HS-27A (cell line): Measurements from ENCODE around the gene CIT.

Experiments
- DNase-seq: peaks from one replicate; pipeline ENCODE4 v3.0.0-alpha.2; 2012; ENCODE audit warnings: low read depth, missing footprints

CIT gene

GRCh38 chr12:119859241-119859640, 17.9 kb downstream of the CIT start:
- no peak for DNase-seq

- DNase-seq, result no peak
Measured at GRCh38 chr12:119857041-119857591, 20.0 kb downstream of the CIT start.

GRCh38 chr12:119850330-119850729, 26.8 kb downstream of the CIT start:
- DNase-seq, result no peak

- DNase-seq, result no peak
Measured at GRCh38 chr12:119843100-119843499, 34.0 kb downstream of the CIT start.

DNA sequence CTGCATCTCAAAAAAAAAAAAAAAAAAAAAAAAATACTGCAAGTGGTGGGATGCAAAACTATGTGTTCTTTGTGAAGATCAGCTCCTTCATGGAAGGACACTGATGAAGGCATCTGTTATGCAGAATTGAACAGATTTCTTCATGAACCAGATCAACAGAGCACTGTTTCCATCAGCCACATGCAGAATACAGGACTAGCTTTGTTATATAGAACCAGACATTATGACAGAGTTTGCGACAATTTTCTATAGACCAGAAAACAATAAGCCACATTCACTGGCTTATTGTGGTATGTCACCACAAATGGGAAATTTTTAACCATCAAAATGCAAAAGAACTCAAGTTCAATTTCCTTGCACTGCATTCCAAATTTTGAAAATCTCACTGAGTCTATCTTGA, 34.7 kb downstream of the CIT start:
- no peak for DNase-seq

GRCh38 chr12:119841433-119842210, 35.5 kb downstream of the CIT start:
- DNase-seq, result no peak

- no peak for DNase-seq
Measured at GRCh38 chr12:119840582-119840981, 36.5 kb downstream of the CIT start.

DNA sequence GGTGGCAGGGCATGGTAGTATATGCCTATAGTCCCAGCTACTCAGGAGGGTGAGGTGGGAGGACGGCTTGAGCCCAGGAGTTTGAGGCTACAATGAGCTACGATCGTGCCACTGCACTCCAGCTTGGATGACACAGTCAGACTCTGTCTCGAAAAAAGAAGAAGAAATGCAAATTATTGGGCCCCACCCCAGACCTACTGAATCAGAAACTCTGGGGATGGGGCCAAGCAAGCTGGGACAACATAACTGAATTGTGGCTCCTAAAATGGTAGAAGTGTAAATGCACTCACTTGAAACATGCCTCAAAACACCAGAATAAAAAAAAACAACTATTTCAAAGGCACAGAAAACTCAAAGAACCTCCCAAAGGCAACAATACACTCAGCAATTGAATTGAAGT, 37.0 kb downstream of the CIT start:
- no peak for DNase-seq

DNA sequence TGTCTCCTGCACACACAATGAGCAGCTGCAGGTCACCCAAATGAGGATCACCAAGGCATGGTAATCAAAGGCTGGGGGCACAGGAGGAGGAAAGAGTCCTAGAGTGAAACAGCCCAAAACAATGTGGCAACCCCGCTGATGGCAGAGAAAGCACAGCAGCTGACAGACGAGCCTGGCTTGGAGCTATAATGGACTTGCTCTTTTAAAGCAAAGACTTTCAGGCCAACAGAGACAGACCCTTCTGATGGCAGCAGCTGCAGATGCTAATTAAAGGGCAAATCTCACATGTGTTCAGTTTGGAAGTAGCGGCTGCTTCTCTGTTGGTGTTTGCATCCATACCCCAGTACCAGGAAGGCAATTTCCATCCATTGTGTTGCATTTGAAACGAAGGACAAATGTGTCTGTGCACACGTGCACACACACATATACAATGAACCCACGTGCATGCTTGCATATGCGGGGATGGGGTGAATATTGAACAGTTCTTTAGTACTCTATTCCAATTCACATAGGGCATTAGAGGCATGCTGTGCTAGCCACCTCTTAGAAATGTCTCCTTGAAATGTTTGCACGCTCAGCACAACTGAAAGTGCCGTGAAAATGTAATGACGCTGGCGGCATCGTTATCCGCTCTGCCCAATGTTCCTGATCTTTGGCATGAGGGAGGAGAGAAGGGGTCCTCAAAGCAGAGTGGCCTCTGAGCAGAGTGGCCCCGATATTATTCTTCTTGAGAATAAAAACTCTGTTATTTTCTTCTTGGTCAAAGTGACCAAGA, 38.1 kb downstream of the CIT start:
- DNase-seq, result no peak

DNA sequence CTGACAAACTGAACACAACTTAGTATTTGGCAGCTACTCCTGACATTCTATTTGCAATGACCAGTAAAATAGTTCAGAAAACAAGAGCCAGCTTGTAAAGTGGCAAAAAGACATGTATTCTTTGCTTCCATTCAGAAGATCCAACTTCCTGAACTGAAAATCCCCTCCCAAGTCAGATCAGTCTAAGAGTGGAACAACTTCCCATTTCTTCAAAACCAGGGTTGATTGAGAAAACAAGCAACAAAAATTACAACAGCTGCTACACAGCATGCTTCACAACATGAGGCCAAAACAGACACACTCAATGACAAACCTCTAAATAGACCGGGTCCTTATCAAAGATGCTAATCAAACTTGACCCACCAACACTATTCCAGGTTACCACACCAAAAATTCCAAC, 40.3 kb downstream of the CIT start:
- no peak for DNase-seq

DNA sequence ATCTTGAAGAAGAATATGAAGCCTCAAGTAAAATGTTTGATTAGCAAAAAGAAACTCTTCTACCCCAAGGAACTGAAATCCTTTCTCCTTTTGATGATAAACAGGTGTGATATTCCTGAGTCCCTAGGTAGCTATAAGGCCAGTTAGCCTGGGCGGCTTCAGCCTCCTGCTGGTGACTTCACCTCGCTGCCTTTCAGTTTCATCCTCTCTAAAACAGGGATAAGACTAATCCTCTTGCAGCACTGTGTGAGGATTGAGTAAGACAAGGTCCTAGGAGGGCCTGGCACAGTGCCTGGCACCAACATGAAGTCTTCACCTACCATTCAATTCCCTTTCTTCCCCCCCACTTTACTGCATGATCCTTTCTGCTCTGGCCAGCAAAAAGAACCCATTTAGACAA, 42.1 kb downstream of the CIT start:
- no peak for DNase-seq

DNA sequence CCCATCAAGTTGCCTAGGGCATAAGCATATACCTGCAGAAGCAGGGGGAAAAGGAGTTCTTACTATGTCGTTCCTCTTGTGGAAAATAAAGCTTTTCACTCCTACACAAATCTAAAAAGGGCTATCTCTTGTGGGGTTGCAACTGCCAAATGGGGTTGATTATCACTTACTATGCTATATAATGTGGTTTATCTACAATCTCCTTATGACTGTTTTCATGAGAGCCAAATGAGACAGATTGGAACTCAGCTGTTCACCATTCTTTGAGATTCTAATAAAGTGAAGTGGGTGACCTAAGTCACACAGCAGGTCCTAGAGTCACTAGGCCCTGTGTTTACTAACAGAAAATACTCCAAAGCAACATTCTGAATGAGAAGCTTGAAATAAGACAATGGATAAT, 47.7 kb downstream of the CIT start:
- no peak for DNase-seq

- no peak for DNase-seq
Measured at GRCh38 chr12:119828300-119828699, 48.8 kb downstream of the CIT start.

- DNase-seq, result no peak
Measured at GRCh38 chr12:119827760-119828159, 49.4 kb downstream of the CIT start.

- DNase-seq, result no peak
Measured at GRCh38 chr12:119826661-119827445, 50.3 kb downstream of the CIT start.

DNA sequence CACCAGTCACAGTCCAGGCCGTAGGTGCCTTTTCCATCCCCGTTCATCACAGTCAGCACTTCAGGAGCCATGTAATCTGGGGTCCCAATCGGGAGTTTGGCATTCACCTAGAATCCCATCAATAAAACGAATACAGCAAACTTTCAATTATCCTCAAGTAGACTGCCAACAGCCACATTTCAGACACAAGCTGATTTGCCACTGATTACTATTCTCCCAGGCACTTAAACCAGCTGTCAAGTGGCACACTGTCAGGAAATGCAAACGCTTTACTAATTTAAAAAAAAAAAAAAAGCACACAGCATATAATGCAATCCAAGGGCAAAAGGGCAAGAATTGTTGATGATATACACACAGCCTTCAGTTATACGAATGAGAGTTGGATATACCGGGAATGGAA, 51.9 kb downstream of the CIT start:
- no peak for DNase-seq

GRCh38 chr12:119822046-119822445, 55.1 kb downstream of the CIT start:
- DNase-seq, result no peak

GRCh38 chr12:119819322-119819721, 57.8 kb downstream of the CIT start:
- no peak for DNase-seq

DNA sequence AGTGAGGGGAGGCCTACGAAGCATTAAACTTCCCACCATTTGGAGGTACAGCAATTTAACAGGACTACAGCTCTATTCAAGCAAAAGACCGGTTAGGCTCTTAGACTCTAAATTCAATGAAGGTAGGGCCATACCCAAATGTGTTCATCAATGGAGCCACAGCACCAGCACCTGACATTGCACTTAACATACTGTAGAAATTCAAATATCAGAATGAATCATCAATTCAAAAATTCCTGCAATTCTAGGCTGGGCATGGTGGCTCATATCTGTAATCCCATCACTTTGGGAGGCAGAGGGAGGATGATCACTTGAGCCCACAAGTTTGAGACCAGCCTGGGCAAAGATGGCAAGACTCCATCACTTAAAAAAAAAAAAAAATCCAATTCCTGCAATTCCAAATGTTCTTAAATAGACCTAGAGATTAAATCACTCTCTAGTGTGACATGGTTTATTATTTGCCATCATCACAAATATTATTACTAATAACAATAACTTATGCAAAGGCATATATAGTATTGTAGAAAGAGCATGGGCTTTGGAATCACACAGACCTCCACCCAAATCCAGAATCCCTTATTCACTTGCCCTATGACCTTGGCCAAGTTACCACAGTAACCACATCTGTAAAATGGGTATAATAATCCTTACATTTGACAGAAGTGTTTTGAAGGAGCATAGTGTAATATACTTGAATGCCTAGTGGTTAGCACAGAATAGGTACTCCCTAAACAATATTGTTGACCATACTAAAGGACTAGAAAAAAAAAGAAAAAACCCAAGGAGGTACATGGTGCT, 59.4 kb downstream of the CIT start:
- no peak for DNase-seq

DNA sequence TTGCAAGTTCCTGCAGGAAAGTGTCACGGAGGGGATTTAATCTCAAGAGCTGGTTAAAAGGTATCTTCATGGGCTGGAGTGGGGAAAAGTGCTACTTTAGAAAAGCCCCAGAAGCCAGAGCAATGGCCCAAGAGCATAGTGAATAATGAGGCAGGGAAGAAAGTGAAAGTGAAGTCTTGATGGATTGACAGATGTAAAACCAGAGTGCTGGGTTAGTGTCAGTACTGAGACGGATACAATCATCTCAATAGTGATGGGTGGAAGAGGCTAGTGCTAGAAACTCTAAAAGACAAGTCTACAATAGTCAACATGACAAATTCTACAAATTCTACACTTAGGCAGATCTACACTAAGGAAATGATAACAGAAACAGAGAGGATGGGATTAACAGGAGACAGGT, 68.1 kb downstream of the CIT start:
- DNase-seq, result no peak

DNA sequence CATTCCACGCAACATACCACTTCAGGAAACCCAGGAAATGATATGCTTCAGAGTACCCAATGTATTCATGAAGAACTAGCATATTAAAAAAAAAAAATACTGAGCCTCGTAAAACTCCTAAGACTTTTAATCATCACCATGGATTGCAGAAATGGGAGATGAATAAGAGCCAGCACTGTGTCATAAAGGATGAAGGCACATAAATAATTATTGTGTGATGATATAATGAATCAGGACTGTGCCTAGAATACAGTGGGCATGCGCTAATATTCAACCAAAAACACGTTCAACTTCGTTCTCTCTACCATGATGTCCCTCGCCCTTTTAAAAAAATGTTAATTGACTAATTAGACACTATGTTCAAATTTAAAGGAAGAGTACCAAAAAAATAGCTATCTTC, 68.7 kb downstream of the CIT start:
- DNase-seq, result no peak

- DNase-seq, result no peak
Measured at GRCh38 chr12:119807380-119807779, 69.7 kb downstream of the CIT start.
